GM19328 (cell line): Measurements from ENCODE around the gene SRPK1.

ENCODE experiments used
- ATAC-seq: cut with Tn5 transposase; IDR thresholded peaks from one replicate; pipeline ENCODE4 v1.9.1; 2021; ENCODE audit warnings: mild to moderate bottlenecking, moderate library complexity; ENCODE audit not compliant: unreplicated experiment

SRPK1 gene

GRCh38 chr6:35786272-35786671 lies 134.6 kb downstream of the SRPK1 start:
- ATAC-seq, result no peak

- no peak for ATAC-seq
Observed at GRCh38 chr6:35784200-35784599, 136.7 kb downstream of the SRPK1 start.
